Hepatocyte (in vitro differentiated cells): Measurements from ENCODE around the gene GID4.

Source experiments
- EZH2 ChIP-seq: fragments of 200-600 bp; sonication (generic); IDR thresholded peaks from 2 replicates; pipeline ENCODE4 v1.6.1; 2016; ENCODE audit warnings: antibody characterized with exemption, mild to moderate bottlenecking, borderline replicate concordance
- TF ChIP-seq, protein P1 (sequence below): fragments of 200-600 bp; sonication (generic); IDR thresholded peaks from 2 replicates; pipeline ENCODE4 v1.5.1; 2016; ENCODE audit warnings: antibody characterized with exemption, mild to moderate bottlenecking; ENCODE audit not compliant: poor library complexity

DNA sequence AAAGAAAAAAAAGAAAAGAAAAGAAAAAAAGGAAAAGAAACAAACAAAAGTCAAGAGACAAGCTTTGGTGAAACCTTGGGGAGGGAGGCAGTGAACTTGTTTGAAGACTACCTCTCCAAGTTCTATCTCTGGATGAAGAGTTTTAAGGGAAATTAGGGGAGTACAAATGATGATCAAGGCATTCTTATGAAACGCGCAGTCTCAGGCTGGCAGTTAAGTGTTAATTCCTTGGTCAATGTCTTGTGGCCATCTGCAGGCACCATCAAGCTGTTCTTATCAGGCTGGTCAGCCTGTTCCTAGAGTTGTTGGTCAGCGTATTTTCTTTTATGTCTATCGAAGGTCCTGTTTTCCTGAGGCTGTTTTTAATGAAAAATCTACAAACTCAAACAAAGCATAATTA lies 40.3 kb downstream of the GID4 start:
- TF ChIP-seq, protein P1, sequence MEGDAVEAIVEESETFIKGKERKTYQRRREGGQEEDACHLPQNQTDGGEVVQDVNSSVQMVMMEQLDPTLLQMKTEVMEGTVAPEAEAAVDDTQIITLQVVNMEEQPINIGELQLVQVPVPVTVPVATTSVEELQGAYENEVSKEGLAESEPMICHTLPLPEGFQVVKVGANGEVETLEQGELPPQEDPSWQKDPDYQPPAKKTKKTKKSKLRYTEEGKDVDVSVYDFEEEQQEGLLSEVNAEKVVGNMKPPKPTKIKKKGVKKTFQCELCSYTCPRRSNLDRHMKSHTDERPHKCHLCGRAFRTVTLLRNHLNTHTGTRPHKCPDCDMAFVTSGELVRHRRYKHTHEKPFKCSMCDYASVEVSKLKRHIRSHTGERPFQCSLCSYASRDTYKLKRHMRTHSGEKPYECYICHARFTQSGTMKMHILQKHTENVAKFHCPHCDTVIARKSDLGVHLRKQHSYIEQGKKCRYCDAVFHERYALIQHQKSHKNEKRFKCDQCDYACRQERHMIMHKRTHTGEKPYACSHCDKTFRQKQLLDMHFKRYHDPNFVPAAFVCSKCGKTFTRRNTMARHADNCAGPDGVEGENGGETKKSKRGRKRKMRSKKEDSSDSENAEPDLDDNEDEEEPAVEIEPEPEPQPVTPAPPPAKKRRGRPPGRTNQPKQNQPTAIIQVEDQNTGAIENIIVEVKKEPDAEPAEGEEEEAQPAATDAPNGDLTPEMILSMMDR = no peak
- TF ChIP-seq EZH2 = no peak
